ENCODE data around the gene INTS1.
"Not testable (repeated sequence)": the region's sequence is repeated elsewhere in the genome, so short reads cannot be mapped to it uniquely, and the experiment has no call there.

The INTS1 gene

DNA sequence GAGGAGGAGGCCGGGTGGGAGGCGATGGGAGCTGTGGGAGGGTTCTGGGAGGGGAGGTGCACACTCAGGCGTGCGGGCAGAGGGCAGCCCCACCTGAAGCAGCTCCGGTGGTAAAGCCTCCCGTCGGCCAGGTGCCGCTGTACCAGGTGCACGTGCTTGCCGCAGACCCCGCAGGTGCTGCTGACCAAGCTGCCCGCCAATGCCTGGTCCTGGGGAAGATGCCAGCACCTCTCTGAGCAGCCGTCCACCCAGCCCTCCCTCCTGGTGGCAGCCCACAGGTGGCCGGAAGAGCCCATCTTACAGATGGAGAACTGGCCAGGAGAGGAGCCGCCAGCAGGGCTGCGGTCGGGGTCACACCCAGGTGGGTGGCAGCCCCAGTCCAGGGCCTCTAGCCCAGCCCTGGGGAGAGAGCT lies 57.6 kb downstream of the INTS1 start:
- no peaks in the 10 kb centered on the region for H3K4me1 ChIP-seq (ENCODE audit: low read length)
- no peaks in the 10 kb centered on the region for H4K20me1 ChIP-seq (ENCODE audit: insufficient read depth, low read length)
- no peak overlapping the region for H3K27ac ChIP-seq (ENCODE audit: low read length)
- no peaks in the 10 kb centered on the region for H3K9me2 ChIP-seq (replicated peaks; ENCODE audit: insufficient read depth, low read length)
- peak; percentile 29 for DNase-seq
- no peak overlapping the region for H3K9ac ChIP-seq (ENCODE audit: low read length)
- no peak overlapping the region for H2AFZ ChIP-seq (ENCODE audit: low read length)
- no peaks in the 10 kb centered on the region for H3K27me3 ChIP-seq (replicated peaks; ENCODE audit: insufficient read depth, low read length)
- no peak for TF ChIP-seq CTCF (IDR thresholded peaks at IDR 0.05; ENCODE audit: low read length)
- no peak for TF ChIP-seq EZH2 (optimal IDR thresholded peaks at IDR 0.05; ENCODE audit: low read depth, low read length)
- no peak for TF ChIP-seq EZH2phosphoT487 (IDR thresholded peaks at IDR 0.05; ENCODE audit: low read length)
- no peaks in the 10 kb centered on the region for H3K36me3 ChIP-seq (replicated peaks; ENCODE audit: insufficient read depth, low read length)
- no peaks in the 10 kb centered on the region for H3F3A ChIP-seq (ENCODE audit: insufficient read depth, low read length)
- no peaks in the 10 kb centered on the region for H3K9me3 ChIP-seq (replicated peaks; ENCODE audit: insufficient read depth, low read length)
- H3K4me2 ChIP-seq (ENCODE audit: low read depth, low read length), result no peak overlapping the region
- no peaks in the 10 kb centered on the region for H3K79me2 ChIP-seq (ENCODE audit: low read length)
- H3K4me3 ChIP-seq (ENCODE audit: low read length), result no peak overlapping the region

GRCh38 chr7:1446026-1446425 lies 58.2 kb downstream of the INTS1 start:
- H2AFZ ChIP-seq (ENCODE audit: low read length); H3F3A ChIP-seq (ENCODE audit: insufficient read depth, low read length); H3K79me2 ChIP-seq (ENCODE audit: low read length); H3K27ac ChIP-seq (ENCODE audit: low read length); H3K9me3 ChIP-seq (replicated peaks; ENCODE audit: insufficient read depth, low read length); H4K20me1 ChIP-seq (ENCODE audit: insufficient read depth, low read length); H3K4me2 ChIP-seq (ENCODE audit: low read depth, low read length); H3K4me3 ChIP-seq (ENCODE audit: low read length); H3K27me3 ChIP-seq (replicated peaks; ENCODE audit: insufficient read depth, low read length); H3K4me1 ChIP-seq (ENCODE audit: low read length); DNase-seq; H3K9me2 ChIP-seq (replicated peaks; ENCODE audit: insufficient read depth, low read length); H3K36me3 ChIP-seq (replicated peaks; ENCODE audit: insufficient read depth, low read length); H3K9ac ChIP-seq (ENCODE audit: low read length): not testable (repeated sequence)

- Histone ChIP-seq H3K27me3 (replicated peaks; ENCODE audit: insufficient read depth, low read length) (no peaks in the 10 kb centered on the region), H3K9ac (ENCODE audit: low read length) (no peak overlapping the region), H3F3A (ENCODE audit: insufficient read depth, low read length) (no peaks in the 10 kb centered on the region), H3K9me3 (replicated peaks; ENCODE audit: insufficient read depth, low read length) (no peaks in the 10 kb centered on the region), H2AFZ (ENCODE audit: low read length) (no peak overlapping the region), H3K4me2 (ENCODE audit: low read depth, low read length) (no peak overlapping the region), H3K4me1 (ENCODE audit: low read length) (no peaks in the 10 kb centered on the region), H3K4me3 (ENCODE audit: low read length) (no peak overlapping the region), H3K9me2 (replicated peaks; ENCODE audit: insufficient read depth, low read length) (no peaks in the 10 kb centered on the region), H4K20me1 (ENCODE audit: insufficient read depth, low read length) (no peaks in the 10 kb centered on the region), H3K36me3 (replicated peaks; ENCODE audit: insufficient read depth, low read length) (no peaks in the 10 kb centered on the region), H3K79me2 (ENCODE audit: low read length) (no peaks in the 10 kb centered on the region), H3K27ac (ENCODE audit: low read length) (no peak overlapping the region)
- DNase-seq, result no peak
- TF ChIP-seq EZH2 (optimal IDR thresholded peaks at IDR 0.05; ENCODE audit: low read depth, low read length) (no peak), EZH2phosphoT487 (IDR thresholded peaks at IDR 0.05; ENCODE audit: low read length) (no peak), CTCF (IDR thresholded peaks at IDR 0.05; ENCODE audit: low read length) (no peak)
These were observed 58.8 kb downstream of the INTS1 start for GRCh38 chr7:1445341-1445740.

DNA sequence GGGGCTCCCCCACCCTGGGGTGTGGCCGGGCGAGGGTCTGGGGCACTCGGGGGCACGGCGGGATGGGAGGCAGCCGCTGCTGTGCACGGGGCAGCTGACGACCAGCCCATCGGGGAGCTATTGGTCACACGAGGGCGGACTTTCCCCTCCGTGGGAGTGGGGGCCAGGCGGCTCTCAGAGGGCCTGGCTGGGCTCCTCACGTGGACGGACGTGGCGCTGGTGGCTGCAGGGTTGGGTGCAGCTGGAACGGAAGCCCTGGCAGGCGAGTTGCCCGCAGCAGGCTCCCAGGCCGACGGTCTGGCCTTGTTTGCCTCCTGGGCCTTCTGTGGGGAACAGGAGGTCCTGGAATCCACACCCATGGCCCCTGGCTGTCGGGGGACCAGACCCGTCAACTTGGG lies 59.3 kb downstream of the INTS1 start:
- no peak overlapping the region for H2AFZ ChIP-seq (ENCODE audit: low read length)
- H3K4me1 ChIP-seq (ENCODE audit: low read length), result no peaks in the 10 kb centered on the region
- no peaks in the 10 kb centered on the region for H3K9me3 ChIP-seq (replicated peaks; ENCODE audit: insufficient read depth, low read length)
- H3K9me2 ChIP-seq (replicated peaks; ENCODE audit: insufficient read depth, low read length), result no peaks in the 10 kb centered on the region
- no peak overlapping the region for H3K4me3 ChIP-seq (ENCODE audit: low read length)
- H3K27ac ChIP-seq (ENCODE audit: low read length), result no peak overlapping the region
- no peaks in the 10 kb centered on the region for H4K20me1 ChIP-seq (ENCODE audit: insufficient read depth, low read length)
- no peaks in the 10 kb centered on the region for H3K27me3 ChIP-seq (replicated peaks; ENCODE audit: insufficient read depth, low read length)
- TF ChIP-seq CTCF (IDR thresholded peaks at IDR 0.05; ENCODE audit: low read length) (no peak), EZH2phosphoT487 (IDR thresholded peaks at IDR 0.05; ENCODE audit: low read length) (no peak), EZH2 (optimal IDR thresholded peaks at IDR 0.05; ENCODE audit: low read depth, low read length) (no peak)
- H3F3A ChIP-seq (ENCODE audit: insufficient read depth, low read length), result no peaks in the 10 kb centered on the region
- no peaks in the 10 kb centered on the region for H3K36me3 ChIP-seq (replicated peaks; ENCODE audit: insufficient read depth, low read length)
- no peak for DNase-seq
- no peak overlapping the region for H3K9ac ChIP-seq (ENCODE audit: low read length)
- no peaks in the 10 kb centered on the region for H3K79me2 ChIP-seq (ENCODE audit: low read length)
- H3K4me2 ChIP-seq (ENCODE audit: low read depth, low read length), result no peak overlapping the region

Measured in MM.1S (cell line).